NCI-H748 (cell line): Measurements from ENCODE around the gene CHML.
A peak's percentile ranks its signal among the peaks of the same experiment; 100 is the strongest.

Experiments
- DNase-seq: peaks from one replicate; lab custom pipeline; 2025; ENCODE audit not compliant: unreplicated experiment; lab: John Stamatoyannopoulos, UW

Gene CHML

GRCh38 chr1:241624935-241625334, 15.2 kb downstream of the CHML start:
- no peak for DNase-seq

GRCh38 chr1:241622669-241623068, 17.5 kb downstream of the CHML start:
- no peak for DNase-seq

- no peak for DNase-seq
Measured at GRCh38 chr1:241617426-241617825, 22.7 kb downstream of the CHML start.

GRCh38 chr1:241615043-241615974, 24.9 kb downstream of the CHML start:
- no peak for DNase-seq

GRCh38 chr1:241614572-241614971, 25.6 kb downstream of the CHML start:
- DNase-seq, result no peak

- DNase-seq, result no peak
Measured at GRCh38 chr1:241614144-241614543, 26.0 kb downstream of the CHML start.

GRCh38 chr1:241612533-241613477, 27.4 kb downstream of the CHML start:
- no peak for DNase-seq

- DNase-seq, result no peak
Measured at GRCh38 chr1:241611736-241612135, 28.4 kb downstream of the CHML start.

- DNase-seq, result peak; percentile 70
Measured at GRCh38 chr1:241611063-241611462, 29.1 kb downstream of the CHML start.

GRCh38 chr1:241610056-241610815, 29.9 kb downstream of the CHML start:
- peak; percentile 47 for DNase-seq

GRCh38 chr1:241608379-241609033, 31.7 kb downstream of the CHML start:
- DNase-seq, result no peak

GRCh38 chr1:241607497-241607896, 32.7 kb downstream of the CHML start:
- DNase-seq, result no peak

- no peak for DNase-seq
Measured at GRCh38 chr1:241606544-241606943, 33.6 kb downstream of the CHML start.

GRCh38 chr1:241605146-241605805, 34.9 kb downstream of the CHML start:
- no peak for DNase-seq

- DNase-seq, result no peak
Measured at GRCh38 chr1:241603731-241604245, 36.4 kb downstream of the CHML start.

- no peak for DNase-seq
Measured at GRCh38 chr1:241600496-241600901, 39.7 kb downstream of the CHML start.

GRCh38 chr1:241598249-241598648, 41.9 kb downstream of the CHML start:
- no peak for DNase-seq

GRCh38 chr1:241596633-241597032, 43.5 kb downstream of the CHML start:
- DNase-seq, result no peak

- no peak for DNase-seq
Measured at GRCh38 chr1:241593186-241593585, 47.0 kb downstream of the CHML start.
